IMR-90 (cell line): Measurements from ENCODE around the gene RIPOR3. TPM values are rescaled to one million over a fixed set of nuclear protein-coding genes. Genes with fewer than 3 reads are reported as not detected.
"Not testable (repeated sequence)": the region's sequence is repeated elsewhere in the genome, so short reads cannot be mapped to it uniquely, and the experiment has no call there.

Experiments
- ATAC-seq: fragments of 200-7000 bp; cut with Tn5 transposase; 2 replicates; pipeline ENCODE4 v1.9.1; 2020; ENCODE audit warnings: low read depth, mild to moderate bottlenecking, moderate library complexity
- BruUV-seq: library from RNA; stranded (reverse); fragments of 400-500 nt; replicated peaks from 2 replicates; lab custom pipeline; 2021; lab: Mats Ljungman, UMichigan
- CTCF ChIA-PET: fragments of 300-600 bp; formaldehyde crosslinking; extraction: SDS; loops from one replicate; lab custom pipeline; 2021; ENCODE audit warnings: antibody characterized with exemption; lab: Yijun Ruan, JAX
- POLR2A ChIA-PET: fragments of 300-600 bp; sonication (Branson Sonifier 250); formaldehyde crosslinking; loops from one replicate; lab custom pipeline; 2022; ENCODE audit warnings: antibody characterized with exemption; ENCODE audit not compliant: unreplicated experiment; lab: Charles Lee
- DNase-seq: peaks from one replicate; pipeline ENCODE4 v3.0.0; 2013
- H2AFZ ChIP-seq: replicated peaks from 2 replicates; pipeline ENCODE3; 2013; ENCODE audit warnings: low read length, mild to moderate bottlenecking; ENCODE audit not compliant: poor library complexity
- H2AK5ac ChIP-seq: 2 replicates; pipeline ENCODE4 v1.6.1; 2013; ENCODE audit warnings: low read depth, low read length, inconsistent platforms
- H2AK9ac ChIP-seq: replicated peaks from 2 replicates; pipeline ENCODE3; 2013; ENCODE audit warnings: mild to moderate bottlenecking, low read depth, low read length, moderate library complexity; ENCODE audit not compliant: poor library complexity
- H2BK120ac ChIP-seq: 2 replicates; pipeline ENCODE4 v1.6.1; 2013; ENCODE audit warnings: low read depth, low read length, inconsistent platforms
- H2BK15ac ChIP-seq: 3 replicates; pipeline ENCODE4 v1.6.1; 2013; ENCODE audit warnings: low read depth, low read length, inconsistent platforms
- H2BK20ac ChIP-seq: 2 replicates; pipeline ENCODE4 v1.6.1; 2013; ENCODE audit warnings: low read depth, mild to moderate bottlenecking, inconsistent platforms, low read length, moderate library complexity
- H2BK5ac ChIP-seq: 2 replicates; pipeline ENCODE4 v1.6.1; 2013; ENCODE audit warnings: mild to moderate bottlenecking, low read depth, low read length, inconsistent platforms; ENCODE audit not compliant: poor library complexity, severe bottlenecking
- H3K14ac ChIP-seq: replicated peaks from 2 replicates; pipeline ENCODE4 v1.6.1; 2013; ENCODE audit warnings: low read depth, low read length, inconsistent platforms
- H3K18ac ChIP-seq: 2 replicates; pipeline ENCODE4 v1.6.1; 2013; ENCODE audit warnings: low read depth, low read length, control low read depth
- H3K23ac ChIP-seq: 2 replicates; pipeline ENCODE4 v1.6.1; 2013; ENCODE audit warnings: low read depth, low read length, inconsistent platforms
- H3K27ac ChIP-seq: 2 replicates; pipeline ENCODE4 v1.5.1; 2013; ENCODE audit warnings: mild to moderate bottlenecking, control low read depth, low read length; ENCODE audit not compliant: insufficient read depth
- H3K27me3 ChIP-seq: 2 replicates; pipeline ENCODE4 v1.6.1; 2013; ENCODE audit warnings: low read length; ENCODE audit not compliant: control insufficient read depth, insufficient read depth
- H3K36me3 ChIP-seq: 2 replicates; pipeline ENCODE4 v1.6.1; 2013; ENCODE audit warnings: low read length, mixed read lengths; ENCODE audit not compliant: control insufficient read depth, insufficient read depth
- H3K4ac ChIP-seq: 2 replicates; pipeline ENCODE4 v1.6.1; 2013; ENCODE audit warnings: low read depth, low read length, inconsistent platforms
- H3K4me1 ChIP-seq: 2 replicates; pipeline ENCODE4 v1.6.1; 2013; ENCODE audit warnings: low read length, mixed read lengths; ENCODE audit not compliant: control insufficient read depth, insufficient read depth
- H3K4me2 ChIP-seq: 2 replicates; pipeline ENCODE4 v1.6.1; 2013; ENCODE audit warnings: low read depth, mild to moderate bottlenecking, control low read depth, low read length, moderate library complexity
- H3K4me3 ChIP-seq: 2 replicates; pipeline ENCODE4 v1.5.1; 2013; ENCODE audit warnings: low read depth, mild to moderate bottlenecking, control low read depth, low read length, moderate library complexity; ENCODE audit not compliant: insufficient read depth
- H3K56ac ChIP-seq: 2 replicates; pipeline ENCODE4 v1.6.1; 2013; ENCODE audit warnings: low read length, inconsistent platforms; ENCODE audit not compliant: insufficient read depth; ENCODE audit errors: extremely low read depth
- H3K79me1 ChIP-seq, 2 experiments: 2 replicates each; pipeline ENCODE4 v1.6.1; 2013; ENCODE audit warnings: low read length in 2 of 2, inconsistent platforms in 1 of 2, low read depth in 1 of 2
- H3K9ac ChIP-seq: 2 replicates; pipeline ENCODE4 v1.6.1; 2013; ENCODE audit warnings: low read depth, low read length, control low read depth
- H3K9me1 ChIP-seq: 2 replicates; pipeline ENCODE4 v1.6.1; 2013; ENCODE audit warnings: low read length, inconsistent platforms; ENCODE audit not compliant: insufficient read depth
- H3K9me3 ChIP-seq: 2 replicates; pipeline ENCODE4 v1.6.1; 2013; ENCODE audit warnings: low read length; ENCODE audit not compliant: control insufficient read depth, insufficient read depth
- H4K20me1 ChIP-seq: 2 replicates; pipeline ENCODE4 v1.6.1; 2013; ENCODE audit warnings: low read length, inconsistent platforms; ENCODE audit not compliant: insufficient read depth
- H4K5ac ChIP-seq: 2 replicates; pipeline ENCODE4 v1.6.1; 2013; ENCODE audit warnings: mild to moderate bottlenecking, low read depth, low read length, control low read depth
- H4K8ac ChIP-seq, 2 experiments: 2 replicates each; pipeline ENCODE4 v1.6.1; 2013; ENCODE audit warnings: low read depth in 2 of 2, low read length in 2 of 2, control low read depth in 1 of 2, inconsistent platforms in 1 of 2
- H4K91ac ChIP-seq: 2 replicates; pipeline ENCODE4 v1.6.1; 2013; ENCODE audit warnings: low read depth, low read length, inconsistent platforms; ENCODE audit not compliant: insufficient read depth
- WGBS, 2 experiments: methylation state at CpG; one replicate each; pipeline versions ENCODE4 v1.1.5 to v1.1.7; 2013; ENCODE audit warnings: missing lambda C conversion rate in 2 of 2; ENCODE audit not compliant: insufficient read length in 1 of 2; ENCODE audit errors: extremely low coverage in 2 of 2; 5-methylcytosine and 5-hydroxymethylcytosine counted together
- dilution Hi-C: fragments of 300-500 bp; cut with HindIII; formaldehyde crosslinking; loops from one replicate; pipeline ENCODE4 v1.14.3; 2018; ENCODE audit warnings: low sequenced_read_pairs; ENCODE audit not compliant: unreplicated experiment
- in situ Hi-C: fragments of 300-500 bp; cut with MboI; formaldehyde crosslinking; loops from 3 replicates; pipeline ENCODE4 v1.14.3; 2019; ENCODE audit warnings: low sequenced_read_pairs, inconsistent platforms, mixed read lengths
- intact Hi-C: fragments of 100-400 bp; cut with micrococcal nuclease; formaldehyde crosslinking; loops from 2 replicates; pipeline ENCODE4 v1.10.0; 2022
- polyA plus RNA-seq, 3 experiments: library from polyadenylated mRNA; depleted of rRNA; stranded (reverse); fragments of >200 nt; gene quantifications; 2 replicates each; pipeline ENCODE4 v1.2.3, GENCODE V29; 2012; ENCODE audit warnings: low replicate concordance in 1 of 3
- total RNA-seq: library from RNA; depleted of rRNA; stranded (reverse); fragments of >200 nt; gene quantifications from 2 replicates; pipeline ENCODE4 v1.2.3, GENCODE V29; 2012

RIPOR3 gene
- total and polyA plus RNA-seq, 2 of the 4 experiments (the other 2 are of a cell fraction): 0.54 to 1.7 TPM

DNA sequence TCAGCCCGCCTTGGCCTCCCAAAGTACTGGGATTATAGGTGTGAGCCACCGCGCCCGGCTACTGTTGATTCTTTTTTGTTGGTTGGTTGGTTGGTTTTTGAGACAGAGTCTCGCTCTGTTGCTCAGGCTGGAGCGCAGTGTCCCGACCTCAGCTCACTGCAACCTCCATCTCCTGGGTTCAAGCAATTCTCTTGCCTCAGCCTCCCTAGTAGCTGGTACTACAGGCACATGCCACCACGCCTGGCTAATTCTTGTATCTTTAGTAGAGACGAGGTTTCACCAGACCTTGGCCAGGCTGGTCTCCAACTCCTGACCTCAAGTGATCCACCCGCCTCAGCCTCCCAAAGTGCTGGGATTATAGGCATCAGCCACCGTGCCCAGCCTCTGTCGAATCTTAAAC, 23.1 kb upstream of the RIPOR3 start:
- WGBS, 2 experiments: 100% methylated on average over 1 of the region's 12 CpGs; no CpG with 5 or more reads in 1 of the 2 experiments
- H3K9me1 ChIP-seq, in situ Hi-C loops, H3K18ac ChIP-seq, dilution Hi-C loops, H3K14ac ChIP-seq, H2BK5ac ChIP-seq, H3K79me1 ChIP-seq, H3K23ac ChIP-seq, H3K27me3 ChIP-seq, H2BK15ac ChIP-seq, H4K91ac ChIP-seq, H3K36me3 ChIP-seq, H4K5ac ChIP-seq, H3K27ac ChIP-seq, BruUV-seq, H2BK20ac ChIP-seq, H4K20me1 ChIP-seq, H2AK9ac ChIP-seq, H3K9me3 ChIP-seq, DNase-seq, H4K8ac ChIP-seq, H3K4me3 ChIP-seq, H3K9ac ChIP-seq, ATAC-seq, POLR2A ChIA-PET, H3K4ac ChIP-seq, intact Hi-C loops, H3K4me2 ChIP-seq, H2AK5ac ChIP-seq, H3K56ac ChIP-seq, H2AFZ ChIP-seq: not testable (repeated sequence)
- CTCF ChIA-PET: interaction anchor here (1.2 to 1.9 kb wide), 2 partner anchors 10 to 78 kb away, joined by 9 to 11 read pairs; no protein-coding TSS in a partner anchor
- H3K4me1 ChIP-seq: peaks cover 15% of the 10 kb centered on the region
- H2BK120ac ChIP-seq: peak overlapping the region; percentile 34; the same call in 1 of the 2 replicates
